Measurements from ENCODE around the gene CYGB.

The CYGB gene

GRCh38 chr17:76497979-76498875 is 39.3 kb downstream of the CYGB start:
- no peak for DNase-seq

DNA sequence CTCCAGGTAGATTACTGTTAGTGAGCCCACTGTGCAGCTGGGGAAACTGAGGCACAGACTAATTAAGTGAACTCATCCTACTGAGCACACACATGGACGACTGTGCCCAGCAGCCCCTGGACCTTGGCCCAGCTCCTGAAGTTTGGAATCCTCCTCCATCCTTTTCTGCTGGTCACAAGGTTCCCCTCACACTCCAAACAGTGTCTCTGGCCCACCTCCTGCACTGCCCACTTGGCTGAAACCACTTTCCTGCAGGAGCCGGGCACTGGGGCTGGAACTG is 39.9 kb downstream of the CYGB start:
- no peak for DNase-seq

DNA sequence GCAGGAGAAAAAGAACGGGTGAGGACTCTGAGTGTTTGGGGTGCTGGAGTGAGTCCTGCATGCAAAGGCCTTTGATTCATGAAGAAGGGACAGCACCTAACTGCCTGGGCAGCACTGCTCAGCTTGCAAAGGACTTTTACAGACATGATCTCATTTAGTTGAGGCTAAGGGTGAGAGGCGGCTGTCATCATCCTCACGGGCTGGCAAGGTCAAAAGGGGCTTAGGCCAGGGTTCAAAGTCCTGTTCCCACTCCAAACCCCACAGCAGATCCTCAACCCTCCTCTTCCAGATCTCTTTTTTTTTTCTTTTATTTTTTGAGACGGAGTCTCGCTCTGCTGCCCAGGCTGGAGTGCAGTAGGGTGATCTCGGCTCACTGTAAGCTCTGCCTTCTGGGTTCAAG is 41.0 kb downstream of the CYGB start:
- no peak for DNase-seq

DNA sequence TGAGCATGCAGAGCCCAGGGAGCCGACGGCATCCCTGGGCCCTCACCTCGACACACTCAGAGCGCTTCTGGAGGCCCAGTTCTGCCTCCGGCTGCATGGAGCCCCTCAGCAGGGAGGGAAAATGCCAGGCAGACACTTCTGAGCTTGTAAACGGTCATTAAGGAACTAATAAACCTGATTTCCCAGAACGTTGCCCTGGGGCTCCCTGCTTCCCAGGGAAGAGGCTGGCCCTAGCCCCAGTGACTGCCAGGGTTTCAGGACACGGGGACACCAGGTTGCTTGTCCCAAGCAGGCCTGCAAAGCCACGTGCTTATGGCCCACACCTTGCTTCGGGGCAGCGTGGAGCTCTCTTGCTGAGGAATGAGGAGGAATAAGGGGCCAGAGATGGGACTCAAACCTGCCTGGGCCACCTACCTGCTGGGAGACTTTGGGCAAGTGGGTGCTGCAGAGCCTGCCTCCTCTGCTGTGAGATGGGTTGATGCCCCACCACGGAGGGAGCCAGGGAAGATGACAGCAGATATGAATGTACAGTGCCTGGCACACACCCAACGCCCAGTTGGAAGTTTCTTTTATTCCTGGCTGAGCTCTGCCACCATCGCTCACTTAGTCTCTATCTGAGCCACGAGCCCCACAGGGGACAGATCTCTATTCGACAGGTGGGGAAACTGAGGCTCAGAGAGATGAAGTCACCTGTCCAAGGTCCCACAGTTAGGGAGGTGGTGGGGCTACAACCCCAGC is 41.7 kb downstream of the CYGB start:
- no peak for DNase-seq

DNA sequence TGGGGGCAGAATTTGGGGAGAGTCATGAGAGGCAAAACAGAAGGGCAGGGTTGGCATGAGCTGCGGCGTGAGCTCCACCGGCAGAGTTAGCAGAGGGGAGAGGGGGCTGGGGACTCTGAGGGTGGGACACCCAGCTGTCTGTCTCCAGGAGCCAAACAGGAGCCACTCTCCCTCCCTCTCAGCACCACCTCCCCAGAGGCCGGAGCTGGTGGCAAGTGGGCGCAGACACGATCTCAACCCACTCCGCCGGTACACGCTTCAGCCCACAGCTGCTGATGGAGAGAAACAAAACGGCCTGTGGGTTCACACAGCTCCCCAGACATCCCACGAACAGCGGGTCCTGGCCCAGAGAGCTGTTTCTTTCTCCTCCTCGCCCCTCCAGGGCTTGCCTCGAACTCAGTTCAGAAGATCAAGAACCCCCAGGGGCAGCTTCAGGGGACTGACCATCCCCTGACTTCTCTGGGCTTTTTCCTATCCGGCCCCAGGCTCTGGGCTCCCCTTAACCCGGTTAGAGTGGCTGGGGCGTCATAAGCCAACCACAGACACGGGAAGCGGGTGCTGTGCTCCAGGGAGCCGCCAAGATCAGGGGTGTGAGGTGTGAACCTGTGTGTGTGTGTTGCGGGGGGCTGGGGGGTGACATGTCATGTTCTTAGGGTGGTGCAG is 43.9 kb downstream of the CYGB start:
- DNase-seq, result peak; percentile 47

GRCh38 chr17:76492989-76493501 is 44.5 kb downstream of the CYGB start:
- peak; percentile 56 for DNase-seq

DNA sequence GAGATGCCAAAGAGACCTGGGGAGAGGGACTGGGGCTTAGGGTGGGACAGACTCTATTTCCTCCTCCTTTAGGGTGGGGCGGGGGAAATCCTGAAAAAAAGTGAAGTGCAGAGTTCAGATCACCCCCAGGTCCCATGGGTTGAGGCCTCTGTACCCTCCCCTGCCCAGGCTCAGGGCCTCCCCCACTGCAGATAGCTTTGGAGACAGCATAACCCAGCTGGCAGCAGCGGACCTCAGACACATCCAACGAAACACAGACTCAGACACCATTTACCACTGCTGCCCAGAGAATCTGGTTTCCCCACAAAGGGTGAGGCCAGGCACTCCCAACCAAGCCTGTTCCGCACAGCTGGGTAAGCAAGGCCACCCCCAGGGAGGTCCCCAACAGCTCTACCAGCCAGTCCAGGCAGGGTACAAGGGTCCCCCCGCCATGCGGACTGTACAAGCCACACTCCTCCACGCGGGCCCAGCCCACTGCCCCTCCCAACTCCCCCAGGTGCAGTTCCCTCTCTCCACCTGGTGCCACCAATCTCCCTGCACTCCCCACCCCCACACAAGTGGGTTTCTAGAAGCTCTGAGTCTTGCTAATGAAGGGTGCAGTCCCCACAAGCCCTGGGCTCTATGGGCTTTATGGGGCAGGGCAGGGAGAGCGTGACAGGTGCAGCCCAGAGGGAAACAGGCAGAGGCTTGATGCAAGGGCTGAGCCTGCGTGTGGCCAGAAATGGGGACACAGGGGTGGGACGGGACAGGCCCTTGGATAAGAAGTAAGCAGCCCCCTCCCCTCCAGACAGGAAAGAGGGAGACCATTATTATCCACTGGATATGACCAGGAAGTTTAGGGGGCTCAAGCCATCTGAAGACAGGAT is 45.2 kb downstream of the CYGB start:
- peak; percentile 17 for DNase-seq

DNA sequence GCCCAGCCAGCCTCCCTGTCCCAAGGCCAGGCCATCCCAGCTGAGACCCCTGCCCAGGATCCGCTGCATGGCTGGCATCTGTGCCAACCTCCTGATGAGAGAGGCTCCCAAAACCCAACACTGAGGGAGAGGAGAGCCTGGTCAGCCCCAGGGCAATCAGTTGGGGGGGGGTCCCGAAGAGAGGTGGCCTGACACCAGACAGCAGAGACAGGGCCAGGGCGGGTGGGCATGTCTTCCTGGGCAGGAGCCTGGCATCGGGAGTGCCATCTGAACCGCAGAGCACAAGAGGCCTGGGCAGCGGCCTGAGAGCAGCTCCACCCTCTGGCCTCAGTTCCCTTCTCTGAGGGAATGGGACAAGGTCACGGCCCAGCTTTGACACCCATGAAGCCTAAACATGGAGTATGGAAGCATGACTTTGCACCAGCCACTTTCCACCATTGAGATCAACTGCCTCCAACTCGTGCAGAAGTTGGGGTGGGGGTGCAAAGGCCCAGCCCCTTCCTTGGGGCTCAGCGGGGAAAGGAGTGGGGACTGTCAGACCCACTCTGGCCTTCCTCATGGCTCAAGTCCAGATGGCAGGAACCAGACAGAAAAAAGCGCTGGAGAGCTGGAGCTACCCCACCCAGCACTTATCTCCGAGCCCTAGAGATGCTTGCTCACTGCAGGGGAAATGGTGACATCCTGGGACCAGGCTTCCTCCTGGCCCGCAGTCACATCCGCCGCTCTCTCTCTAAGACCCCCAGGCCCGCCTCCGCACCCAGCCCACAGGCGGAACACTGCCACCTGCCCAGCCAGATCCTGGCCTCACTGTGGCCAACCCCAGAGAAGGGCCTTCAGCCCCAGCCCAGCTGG is 46.0 kb downstream of the CYGB start:
- no peak for DNase-seq

DNA sequence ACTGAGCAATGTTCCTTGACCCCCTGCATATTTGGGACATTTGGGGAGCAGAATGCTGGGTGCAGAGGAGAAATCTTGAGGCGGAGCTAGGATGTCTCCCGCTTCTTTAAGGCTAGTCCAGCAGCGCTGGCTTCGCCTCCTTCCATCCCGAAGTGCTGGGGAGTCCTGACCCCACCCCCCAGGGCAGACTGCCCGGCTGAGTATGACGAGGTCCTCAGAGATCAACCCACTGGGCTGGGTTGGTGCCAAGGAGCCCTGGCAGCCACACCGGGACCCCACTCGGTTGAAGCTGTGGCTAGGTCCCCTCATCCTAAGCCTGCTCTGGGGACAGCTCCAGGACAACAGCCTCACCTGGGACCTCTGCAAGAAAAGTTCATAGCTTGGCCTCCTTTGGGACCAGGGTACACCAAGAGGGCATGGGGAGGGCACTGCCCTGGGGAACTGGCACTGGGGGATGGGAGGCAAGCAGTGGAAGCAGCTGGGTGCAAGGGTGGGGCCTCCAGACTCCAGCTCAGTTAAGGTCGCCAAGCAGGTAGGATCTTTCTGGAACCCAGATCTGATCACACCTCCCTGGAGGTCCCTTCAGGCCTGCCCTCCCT is 47.3 kb downstream of the CYGB start:
- no peak for DNase-seq

GRCh38 chr17:76487451-76488192 is 49.9 kb downstream of the CYGB start:
- no peak for DNase-seq

DNA sequence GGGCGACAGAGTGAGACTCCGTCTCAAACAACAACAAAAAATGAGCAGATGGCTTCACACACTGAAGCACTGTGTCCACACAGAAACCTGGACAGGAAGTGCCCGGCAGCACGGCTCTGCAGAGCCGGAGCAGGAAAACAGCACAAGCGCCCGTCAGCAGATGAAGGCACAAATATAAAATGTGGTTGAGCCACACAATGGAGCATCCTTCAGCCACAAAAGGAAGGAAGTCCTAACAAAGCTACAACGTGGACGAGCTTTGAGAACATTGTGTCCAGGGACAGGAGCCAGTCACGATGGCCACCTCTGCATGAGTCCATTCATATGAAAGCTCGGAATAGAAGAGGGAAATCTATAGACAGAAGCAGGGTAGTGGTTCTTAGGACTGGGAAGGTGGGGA is 51.9 kb downstream of the CYGB start:
- DNase-seq, result no peak

GRCh38 chr17:76484228-76484725 is 53.2 kb downstream of the CYGB start:
- no peak for DNase-seq

- DNase-seq, result no peak
These were observed 56.3 kb downstream of the CYGB start for GRCh38 chr17:76481071-76481655.

DNA sequence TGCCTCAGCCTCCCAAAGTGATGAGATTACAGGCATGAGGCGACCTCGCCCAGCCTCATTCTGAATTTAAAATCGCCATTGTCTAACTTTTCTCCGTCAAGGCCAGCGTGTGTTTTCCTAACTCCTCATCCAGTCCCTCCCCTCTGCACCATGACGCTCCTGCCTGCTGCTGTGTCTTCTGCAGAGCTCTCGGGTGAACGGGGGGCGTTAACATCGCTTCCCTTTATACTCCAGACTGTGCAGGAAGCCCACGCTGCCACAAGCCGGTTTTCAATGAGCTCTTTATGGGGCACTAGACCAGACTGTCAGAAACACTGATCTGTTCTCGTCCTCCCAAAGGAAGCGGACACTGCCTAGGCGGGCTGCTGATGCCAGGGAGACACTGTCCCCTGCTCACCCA is 56.9 kb downstream of the CYGB start:
- DNase-seq, result no peak

DNA sequence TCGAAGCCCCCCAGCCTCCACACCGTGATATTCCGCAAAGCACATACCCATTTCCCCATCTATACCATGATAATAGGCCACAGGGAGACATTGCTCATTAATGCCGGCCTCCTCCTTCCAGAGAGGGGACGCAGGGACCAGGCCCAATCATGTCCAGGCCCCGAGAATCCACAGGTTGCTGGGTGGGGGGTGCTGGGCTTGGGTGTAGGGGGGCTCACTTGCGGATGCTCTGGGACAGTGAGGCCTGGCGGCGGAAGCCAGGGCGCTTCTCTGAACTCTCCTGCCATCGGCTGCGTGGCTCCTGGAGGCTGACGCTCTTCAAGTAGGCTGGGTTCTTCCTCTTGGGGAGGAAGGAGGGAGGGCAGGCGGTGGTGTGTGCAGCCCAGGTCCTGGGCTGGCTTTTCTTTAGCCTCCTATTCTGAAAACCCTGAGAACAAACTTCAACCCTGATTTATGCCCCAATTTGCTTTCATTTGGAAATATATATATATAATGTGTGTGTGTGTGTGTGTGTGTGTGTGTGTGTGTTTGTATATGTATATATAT is 57.9 kb downstream of the CYGB start:
- no peak for DNase-seq

- no peak for DNase-seq
These were observed 58.6 kb downstream of the CYGB start for GRCh38 chr17:76478730-76479514.

DNA sequence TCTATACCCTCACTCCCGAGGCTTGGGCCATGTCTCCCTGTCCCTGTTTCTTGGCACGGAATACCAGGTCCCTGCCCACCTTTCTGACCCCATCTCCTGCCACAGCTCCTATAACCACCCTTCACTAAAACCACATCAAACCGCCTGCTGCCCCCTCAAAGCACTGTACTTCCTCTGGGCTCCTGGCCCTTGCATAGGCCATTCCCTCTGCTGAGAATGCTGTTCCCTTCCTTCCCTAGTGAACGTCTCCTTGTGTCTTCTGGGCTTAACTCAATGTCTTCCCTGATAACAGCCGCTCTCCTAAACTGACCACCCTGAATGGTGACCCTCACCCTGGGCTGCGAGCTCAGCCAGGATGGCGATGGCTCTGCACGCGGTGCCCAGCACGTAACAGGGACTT is 59.4 kb downstream of the CYGB start:
- no peak for DNase-seq

- no peak for DNase-seq
These were observed 59.9 kb downstream of the CYGB start for GRCh38 chr17:76477576-76477975.
